DMS 273 (cell line): ENCODE results near the gene CSTF2T.
A peak's percentile ranks its signal among the peaks of the same experiment; 100 is the strongest.
"Not testable (repeated sequence)": the region's sequence is repeated elsewhere in the genome, so short reads cannot be mapped to it uniquely, and the experiment has no call there.

ENCODE experiments used
- DNase-seq: peaks from one replicate; lab custom pipeline; 2025; ENCODE audit not compliant: unreplicated experiment; lab: John Stamatoyannopoulos, UW

The CSTF2T gene

DNA sequence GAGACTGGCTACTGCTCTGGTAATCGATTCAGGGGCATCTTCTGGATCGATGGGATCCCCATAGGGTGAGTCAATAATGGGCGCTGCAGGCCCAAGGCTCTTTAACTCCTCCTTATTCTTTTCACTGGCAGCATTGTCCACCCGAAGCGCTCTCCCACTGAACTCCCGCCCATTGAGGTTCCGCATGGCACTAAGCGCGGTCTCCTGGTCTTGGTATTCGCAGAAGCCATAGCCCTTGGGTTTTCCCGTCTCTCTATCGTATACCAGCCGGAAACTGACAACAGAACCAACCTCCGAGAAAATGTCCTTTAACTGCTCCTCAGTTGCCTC, 285 bp downstream of the CSTF2T start:
- DNase-seq = no peak

DNA sequence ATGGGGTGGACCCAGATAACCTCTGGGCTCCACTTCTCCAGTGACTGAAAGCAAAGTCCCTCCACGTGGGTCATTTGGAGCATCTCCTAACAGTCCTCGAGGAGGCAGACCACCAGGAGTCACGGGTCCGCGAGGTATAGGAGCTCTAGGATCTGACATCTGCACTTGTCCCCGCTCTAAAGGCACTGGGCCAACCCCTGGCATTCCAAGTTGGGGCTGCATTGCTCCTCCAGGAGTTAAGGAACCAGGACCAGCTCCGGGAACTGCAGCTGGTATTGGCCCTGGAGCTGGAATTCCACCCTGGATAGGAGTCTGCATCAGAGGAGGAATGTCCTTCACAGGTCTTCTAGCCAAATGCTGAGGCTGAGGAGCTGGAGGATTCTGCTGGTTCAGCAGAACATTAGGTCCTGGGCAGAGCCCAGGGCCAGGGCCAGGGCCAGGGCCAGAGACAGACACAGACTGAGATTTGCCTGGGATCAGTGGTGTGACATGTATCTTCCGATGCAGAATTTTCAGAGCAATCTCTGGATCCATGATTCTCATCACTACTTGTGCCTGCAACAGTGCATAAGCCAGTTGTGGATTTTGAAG, 827 bp downstream of the CSTF2T start:
- no peak for DNase-seq

DNA sequence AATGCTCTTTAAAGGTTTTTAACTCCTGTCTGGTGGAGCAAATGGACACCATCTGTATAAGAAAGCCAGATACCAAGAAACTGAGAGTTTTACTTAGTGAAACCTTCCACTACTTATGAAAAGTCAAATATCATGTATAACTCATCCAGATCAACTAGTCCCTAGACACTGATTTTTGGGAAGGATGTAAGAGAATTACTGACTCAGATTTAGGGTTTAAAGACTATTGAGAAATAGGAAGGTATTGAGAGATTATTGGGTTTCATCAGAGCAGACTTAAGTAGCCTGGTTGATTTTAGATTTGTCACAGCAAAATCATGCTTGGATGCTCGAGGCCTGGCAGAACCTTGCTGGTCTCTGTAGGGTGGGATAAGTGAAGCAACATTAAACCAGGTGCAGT, 3.1 kb downstream of the CSTF2T start:
- no peak for DNase-seq

DNA sequence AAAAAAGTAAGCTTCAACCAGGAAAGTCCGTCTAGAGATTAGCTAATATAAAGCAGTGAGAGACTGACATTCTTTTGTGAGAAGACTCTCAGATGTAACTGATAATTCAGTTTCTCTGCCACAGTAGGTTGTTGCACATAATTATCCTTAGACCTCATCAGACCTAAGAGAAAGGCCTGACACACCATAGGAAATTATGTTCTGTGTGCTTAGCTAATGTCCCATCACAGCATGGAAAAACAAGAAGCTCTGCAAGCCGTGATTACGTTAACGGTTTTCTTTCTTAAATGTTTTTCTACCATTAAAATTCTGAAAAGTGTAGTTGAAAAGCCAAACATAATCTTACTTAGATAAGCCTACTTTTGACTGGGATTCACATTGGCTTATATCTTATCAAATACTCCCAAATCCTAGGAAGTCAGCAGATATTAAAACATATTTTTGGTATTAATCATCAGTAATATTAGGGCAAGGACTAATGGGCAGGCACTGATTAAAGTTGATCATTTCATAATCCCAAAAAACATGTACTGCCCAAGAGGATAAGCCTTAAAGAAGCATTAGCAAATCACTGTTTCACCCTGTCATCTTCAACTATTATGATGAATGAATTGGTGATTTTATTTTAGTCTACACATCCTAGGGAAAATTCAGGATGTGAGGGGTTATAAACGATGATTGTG, 5.2 kb downstream of the CSTF2T start:
- DNase-seq = no peak

DNA sequence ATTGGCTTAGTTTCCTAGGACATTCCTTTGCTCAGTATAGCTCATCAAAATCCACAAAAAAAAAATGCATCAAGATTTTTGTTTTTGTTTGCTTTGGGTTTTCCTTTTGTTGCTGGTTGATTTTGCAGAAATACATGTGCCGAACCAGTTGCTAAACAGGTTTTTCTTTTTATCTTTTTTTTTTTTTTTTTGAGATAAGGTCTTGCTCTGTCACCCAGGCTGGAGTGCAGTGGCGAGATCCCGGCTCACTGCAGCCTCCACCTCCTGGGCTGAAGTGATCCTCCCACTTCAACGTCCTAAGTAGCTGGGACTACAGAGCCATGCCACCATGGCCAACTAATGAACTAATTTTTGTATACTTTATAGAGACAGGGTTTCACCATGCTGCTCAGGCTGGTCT, 8.3 kb downstream of the CSTF2T start:
- no peak for DNase-seq

DNA sequence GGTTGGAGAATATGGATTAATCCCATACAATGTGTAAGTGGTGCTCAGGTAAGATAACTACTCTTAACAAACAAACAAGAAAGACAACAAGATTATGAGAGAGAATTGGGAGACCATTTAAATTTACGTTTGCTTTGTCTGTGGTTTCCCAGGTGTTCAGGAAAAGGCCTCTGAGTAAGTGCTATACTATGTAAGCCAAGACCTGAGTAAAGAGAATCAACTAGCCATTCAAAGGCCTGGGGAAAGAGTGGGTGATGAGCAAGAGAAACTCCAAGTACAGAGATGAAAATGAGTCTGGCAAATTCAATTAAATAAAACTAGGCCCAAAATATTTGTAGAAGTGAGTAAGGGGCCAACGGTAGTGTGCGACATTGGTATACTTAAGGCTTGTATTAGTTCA, 9.9 kb downstream of the CSTF2T start:
- no peak for DNase-seq

DNA sequence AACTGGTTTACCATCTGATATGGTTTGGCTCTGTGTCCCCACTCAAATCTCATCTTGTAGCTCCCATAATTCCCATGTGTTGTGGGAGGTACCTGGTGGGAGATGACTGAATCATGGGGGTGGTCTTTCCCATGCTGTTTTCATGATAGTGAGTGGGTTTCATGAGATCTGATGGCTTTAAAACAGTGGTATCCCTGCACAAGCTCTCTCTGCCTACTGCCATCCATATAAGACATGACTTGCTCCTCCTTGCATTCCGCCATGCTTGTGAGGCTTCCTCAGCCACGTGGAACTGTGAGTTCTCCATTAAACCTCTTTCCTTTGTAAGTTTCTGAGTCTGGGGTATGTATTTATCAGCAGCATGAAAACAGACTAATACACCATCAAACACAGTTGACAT, 10.6 kb downstream of the CSTF2T start:
- DNase-seq = not testable (repeated sequence)

DNA sequence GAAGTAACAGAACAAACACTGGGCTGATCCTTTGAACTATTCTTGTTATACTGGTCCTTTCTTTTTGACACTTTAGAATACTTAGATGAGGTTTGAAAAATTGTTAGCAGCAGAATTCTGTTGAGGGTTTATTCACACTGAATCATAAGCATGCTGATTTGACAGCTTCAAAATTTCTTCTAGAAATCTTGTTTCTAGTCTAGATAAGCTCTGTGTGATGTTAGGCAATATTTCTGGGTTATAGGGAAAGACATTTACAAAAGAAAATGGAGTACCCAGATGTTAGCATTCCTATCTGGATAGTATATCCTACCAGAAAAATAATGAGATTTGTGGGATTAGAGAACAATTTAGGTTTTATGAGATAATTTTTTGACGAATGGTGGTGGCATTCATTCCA, 12.1 kb downstream of the CSTF2T start:
- DNase-seq = no peak

DNA sequence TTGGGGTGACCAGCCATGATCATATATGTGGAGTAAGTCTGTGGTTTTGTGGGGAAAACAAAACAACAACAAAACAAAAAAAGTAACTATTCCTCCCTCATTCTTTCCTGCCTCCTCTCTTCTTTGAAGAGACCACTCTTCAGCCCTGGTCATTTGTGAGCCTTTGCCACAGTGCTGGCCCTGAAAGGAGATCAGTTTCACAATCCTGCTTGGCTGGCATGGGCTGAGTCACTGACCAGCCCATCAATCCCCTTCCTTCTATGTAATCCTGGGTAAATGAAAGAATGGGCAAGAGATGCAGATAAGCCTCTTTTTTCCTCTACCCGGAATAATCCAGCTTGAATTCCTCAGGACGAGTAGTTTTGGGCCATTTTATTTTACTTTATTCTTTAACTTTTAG, 13.6 kb downstream of the CSTF2T start:
- DNase-seq = no peak

DNA sequence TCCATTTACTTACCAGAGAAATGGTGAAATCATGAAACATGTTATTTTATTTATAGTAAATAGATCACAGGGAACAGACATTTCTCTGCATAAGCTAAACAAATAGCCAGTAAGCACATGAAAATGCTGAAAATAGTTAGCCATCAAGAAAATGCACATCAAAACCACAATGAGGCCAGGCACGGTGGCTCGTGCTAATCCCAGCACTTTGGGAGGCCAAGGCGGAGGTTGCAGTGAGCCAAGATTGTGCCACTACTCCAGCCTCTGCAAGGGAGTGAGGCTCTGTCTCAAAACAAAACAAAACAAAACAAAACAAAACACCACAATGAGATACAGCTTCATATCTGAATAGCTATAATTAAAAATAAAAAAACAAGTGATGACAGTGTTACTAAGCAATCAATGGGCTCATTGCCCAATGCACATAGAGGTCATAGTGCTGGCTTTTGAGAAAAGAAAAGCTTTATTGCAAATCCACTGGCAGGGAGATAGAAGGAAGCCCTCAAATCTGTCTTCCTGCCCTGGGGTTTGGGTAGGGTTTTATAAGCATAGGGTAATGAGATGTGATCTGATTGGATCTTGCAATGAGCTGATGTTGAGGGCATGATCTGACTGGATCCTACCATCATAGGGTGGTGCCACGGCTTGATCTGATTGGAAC, 16.2 kb downstream of the CSTF2T start:
- no peak for DNase-seq

DNA sequence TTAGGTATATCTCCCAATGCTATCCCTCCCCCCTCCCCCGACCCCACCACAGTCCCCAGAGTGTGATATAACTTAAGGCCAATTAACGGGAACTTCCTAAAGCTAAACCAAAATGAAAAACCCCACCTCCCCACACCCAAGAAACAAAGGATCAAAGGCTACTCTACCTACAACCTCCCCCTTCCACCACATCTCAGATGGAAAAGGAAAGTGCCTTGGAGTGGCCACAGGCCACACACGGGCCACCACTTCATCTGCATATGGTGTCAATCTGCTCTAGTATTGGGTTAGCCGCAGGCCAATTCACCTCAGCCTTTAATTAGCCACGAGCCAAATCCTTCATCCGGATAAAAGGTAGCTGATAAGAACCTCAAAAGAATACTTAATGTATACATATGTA, 19.6 kb downstream of the CSTF2T start:
- DNase-seq = no peak

DNA sequence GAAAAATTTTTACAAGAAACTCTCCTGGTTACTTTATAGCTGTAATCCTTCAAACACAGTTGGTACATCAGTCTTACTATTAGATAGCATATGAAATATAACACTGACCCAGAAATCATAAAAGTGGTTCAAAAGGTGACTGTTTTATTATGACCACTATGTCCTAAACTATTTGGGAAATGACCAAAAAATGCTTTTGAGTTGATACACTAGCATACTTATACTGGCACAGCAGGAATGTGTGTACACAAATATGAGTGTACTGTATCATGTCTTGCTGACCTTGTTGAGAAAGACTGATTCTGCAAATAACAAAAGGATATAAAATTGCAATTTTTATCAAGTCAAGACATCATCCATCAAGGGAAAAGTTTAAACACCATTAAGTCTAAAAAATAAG, 24.3 kb downstream of the CSTF2T start:
- DNase-seq = no peak

DNA sequence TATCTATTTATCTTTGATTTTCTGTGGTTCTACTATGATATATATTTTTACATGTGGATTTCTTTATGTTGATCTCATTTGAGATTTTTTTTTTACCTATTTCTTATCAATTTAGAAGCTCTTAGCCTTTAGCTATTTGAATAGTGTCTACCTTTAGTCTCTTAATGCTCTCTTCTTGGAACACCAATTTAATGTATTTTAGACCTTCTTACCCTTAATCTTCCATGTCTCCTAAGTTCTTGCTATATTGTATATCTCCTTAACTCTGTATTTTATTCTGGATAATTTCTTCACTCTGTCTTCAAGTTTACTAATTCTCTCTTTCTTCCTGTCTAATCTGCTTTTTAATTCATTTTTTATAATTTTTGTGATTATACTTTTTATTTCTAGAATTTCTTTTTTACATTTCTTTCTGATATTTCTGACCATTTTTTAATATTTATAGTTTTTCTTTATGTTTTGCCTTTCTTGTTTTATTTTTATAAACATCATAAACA, 27.3 kb downstream of the CSTF2T start:
- no peak for DNase-seq

DNA sequence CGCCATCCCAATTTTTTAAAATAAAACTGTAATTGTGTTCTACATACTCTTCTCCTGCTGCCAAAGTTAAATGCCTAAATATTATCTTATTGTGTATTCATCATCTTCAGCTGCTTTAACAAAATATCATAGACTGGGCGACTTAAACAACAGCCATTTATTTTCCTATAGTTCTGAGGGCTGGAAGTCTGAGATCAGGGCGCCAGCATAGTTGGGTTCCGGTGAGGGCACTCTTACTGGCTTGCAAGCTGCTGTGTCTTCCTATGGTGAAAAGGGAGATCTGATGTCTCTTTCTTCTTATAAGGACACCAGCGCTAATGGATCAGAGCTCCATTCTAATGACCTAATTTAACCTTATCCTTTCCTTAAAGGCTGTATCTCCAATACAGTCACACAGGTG, 30.4 kb downstream of the CSTF2T start:
- DNase-seq = no peak

DNA sequence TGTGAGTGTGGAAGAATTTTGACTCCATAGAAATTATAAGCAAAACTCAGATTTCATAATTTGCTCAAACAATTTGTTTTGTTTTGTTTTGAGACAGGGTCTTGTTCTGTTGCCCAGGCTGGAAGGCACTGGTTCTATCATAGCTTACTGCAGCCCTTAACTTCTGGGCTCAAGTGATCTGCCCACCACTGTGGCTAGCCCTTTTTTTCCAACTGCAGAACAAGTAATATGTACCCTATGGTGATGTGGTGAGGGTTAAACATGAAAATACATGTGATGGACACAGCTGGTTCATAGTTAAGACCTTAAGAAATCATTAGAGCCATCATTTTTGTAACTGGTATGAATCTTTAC, 31.1 kb downstream of the CSTF2T start:
- DNase-seq = no peak

DNA sequence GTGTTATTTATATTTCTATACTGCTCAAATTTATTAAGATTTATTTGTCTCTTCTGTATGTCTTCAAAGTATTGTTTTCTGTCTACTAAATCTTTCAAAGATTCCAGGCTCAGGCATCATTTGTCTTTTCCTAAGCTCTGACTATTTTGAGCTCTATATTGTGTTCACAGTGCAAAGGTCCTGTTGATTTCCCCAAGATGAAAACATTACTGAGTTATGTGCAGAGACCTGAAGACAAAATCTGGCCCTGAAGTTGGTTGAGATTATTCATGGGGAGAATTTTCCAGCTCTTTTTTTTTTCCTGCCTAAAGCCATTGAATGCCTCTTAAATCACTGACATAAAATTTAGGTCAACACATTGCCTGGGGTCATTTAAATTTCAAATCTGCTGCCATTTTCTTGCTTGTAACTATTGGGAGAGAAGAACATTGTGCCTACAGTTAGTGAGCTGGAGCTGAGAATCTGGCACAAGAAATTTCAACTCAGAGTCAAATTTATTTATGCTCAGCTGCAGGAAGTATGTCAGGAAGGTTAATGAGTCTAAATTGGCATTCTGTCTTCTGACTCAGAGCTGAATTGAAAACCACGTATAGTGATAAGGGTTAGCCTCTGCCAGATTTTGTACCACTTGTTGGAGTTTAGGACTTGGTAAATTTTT, 31.6 kb downstream of the CSTF2T start:
- no peak for DNase-seq

DNA sequence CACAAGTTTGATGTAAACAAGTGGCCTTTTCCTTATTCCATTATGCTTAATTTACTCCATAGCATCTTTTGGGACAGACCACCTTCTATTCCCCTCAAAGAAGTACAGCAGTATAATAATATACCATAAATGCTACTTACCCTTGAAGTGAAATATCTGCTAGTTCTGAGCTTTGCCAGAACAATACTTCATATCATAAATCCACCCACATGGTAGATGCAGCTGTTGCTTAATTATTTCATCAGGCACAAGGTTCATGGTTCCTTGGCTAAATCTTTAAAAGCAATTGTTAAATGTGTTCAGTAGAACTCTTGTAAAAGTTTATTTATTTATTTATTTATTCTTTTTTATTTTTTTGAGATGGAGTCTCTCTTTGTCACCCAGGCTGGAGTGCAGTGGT, 32.9 kb downstream of the CSTF2T start:
- DNase-seq = no peak

DNA sequence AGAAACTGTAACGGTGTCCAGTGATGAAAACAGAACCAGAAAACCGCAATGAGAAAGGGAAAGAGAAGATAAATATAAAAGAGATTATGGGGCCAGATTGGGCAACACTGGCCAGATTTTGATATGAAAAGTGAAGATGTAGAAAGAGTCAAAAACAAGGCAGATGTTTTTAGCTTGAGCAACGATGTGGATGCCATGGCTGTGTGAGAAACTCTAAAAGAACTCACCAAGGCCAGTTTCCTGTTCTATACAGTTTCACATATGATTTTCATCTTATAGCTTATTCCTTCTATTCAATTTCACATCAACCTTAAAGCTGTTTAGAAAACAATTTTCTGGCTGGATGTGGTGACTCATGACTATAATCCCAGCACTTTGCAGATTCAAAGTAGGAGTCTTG, 36.3 kb downstream of the CSTF2T start:
- no peak for DNase-seq

DNA sequence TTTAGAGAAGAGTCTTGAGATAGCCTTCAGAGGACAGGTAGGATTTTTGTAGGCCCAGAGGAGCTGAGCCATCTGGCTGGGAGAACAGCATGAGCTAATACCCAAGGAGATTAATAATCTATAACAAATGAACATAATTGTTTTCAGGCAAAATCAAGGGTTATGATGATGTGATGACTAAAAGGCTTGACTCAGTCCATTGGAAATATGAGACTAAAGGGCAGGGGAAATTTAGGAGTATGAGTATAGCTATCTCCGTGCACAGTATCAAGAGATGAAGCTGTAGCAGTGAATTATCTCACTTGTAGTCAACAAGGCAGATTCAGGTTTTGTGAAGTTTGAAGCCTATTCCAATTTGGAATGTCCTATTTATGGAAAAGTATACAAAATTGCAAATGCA, 40.1 kb downstream of the CSTF2T start:
- DNase-seq = no peak

DNA sequence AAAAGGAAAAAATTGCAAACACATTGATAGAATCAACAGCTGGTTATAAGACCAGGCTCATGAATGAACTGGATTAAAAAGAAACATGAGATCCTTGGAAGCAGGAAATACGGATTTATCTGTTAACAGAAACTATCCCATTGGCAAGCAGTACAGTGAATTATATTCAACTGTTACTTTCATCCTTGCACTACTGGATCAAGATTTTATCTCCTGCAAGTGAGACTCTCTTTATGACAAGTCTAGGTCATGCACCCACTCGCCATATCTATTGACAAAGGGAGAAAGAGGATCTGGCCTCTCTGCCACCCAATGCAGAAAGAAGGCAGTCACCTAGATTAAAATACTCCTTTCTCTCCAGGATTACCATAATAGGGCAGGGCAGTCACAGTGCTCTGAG, 41.4 kb downstream of the CSTF2T start:
- DNase-seq = no peak

DNA sequence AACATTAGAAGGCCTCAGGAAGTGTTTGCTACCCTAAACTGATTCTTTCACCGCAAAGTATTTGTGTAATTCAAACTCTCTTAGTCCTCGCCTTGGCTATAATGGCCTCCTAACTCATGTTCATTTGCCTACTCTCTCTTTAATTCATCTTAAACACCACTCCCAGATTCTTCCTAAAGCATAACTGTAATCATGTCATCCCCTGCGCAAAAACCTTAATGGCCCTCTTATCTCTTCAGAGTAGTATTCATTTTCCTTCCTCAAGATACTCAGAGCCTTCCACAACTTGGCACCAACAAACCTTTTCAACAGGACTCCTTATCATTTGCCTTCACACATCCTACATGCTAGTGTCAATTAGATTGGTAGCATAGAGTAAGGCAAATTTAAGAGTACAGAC, 42.9 kb downstream of the CSTF2T start:
- DNase-seq = no peak

DNA sequence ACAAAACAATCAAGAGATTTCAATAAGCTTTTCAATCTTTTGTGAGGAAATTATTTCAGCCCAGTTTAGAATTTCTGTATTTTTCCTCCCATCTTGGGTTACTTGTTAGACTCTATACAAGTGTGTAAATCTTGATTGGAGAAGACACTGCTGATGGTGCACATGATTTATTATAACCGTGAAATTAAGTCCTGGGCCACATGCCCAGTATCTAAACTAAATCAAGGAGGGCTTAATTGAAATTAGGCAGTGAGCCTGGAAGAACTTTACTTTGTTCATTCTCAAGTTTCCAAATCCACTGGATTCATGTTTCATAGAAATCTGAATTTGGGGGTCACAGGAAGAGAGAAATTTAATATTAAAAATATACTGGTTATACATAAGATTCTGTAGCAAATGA, 44.5 kb downstream of the CSTF2T start:
- peak; percentile 22 for DNase-seq
